GM19043 (cell line): Measurements from ENCODE around the gene MYO9B.
"Not testable (repeated sequence)": the region's sequence is repeated elsewhere in the genome, so short reads cannot be mapped to it uniquely, and the experiment has no call there.

Source experiments
- ATAC-seq: cut with Tn5 transposase; IDR thresholded peaks from one replicate; pipeline ENCODE4 v1.9.1; 2021; ENCODE audit warnings: low read depth; ENCODE audit not compliant: unreplicated experiment

The MYO9B gene

GRCh38 chr19:17138052-17138846 lies 62.7 kb downstream of the MYO9B start:
- not testable (repeated sequence) for ATAC-seq

- ATAC-seq = no peak
Measured at GRCh38 chr19:17138937-17139598, 63.5 kb downstream of the MYO9B start.

- ATAC-seq = not testable (repeated sequence)
Measured at GRCh38 chr19:17144771-17145170, 69.2 kb downstream of the MYO9B start.

GRCh38 chr19:17145546-17146497 lies 70.2 kb downstream of the MYO9B start:
- ATAC-seq = no peak

- no peak for ATAC-seq
Measured at GRCh38 chr19:17148130-17148529, 72.6 kb downstream of the MYO9B start.

- ATAC-seq = no peak
Measured at GRCh38 chr19:17149393-17150135, 74.0 kb downstream of the MYO9B start.

GRCh38 chr19:17153996-17154395 lies 78.4 kb downstream of the MYO9B start:
- no peak for ATAC-seq

GRCh38 chr19:17155251-17155650 lies 79.7 kb downstream of the MYO9B start:
- no peak for ATAC-seq

- no peak for ATAC-seq
Measured at GRCh38 chr19:17156296-17156946, 80.8 kb downstream of the MYO9B start.

GRCh38 chr19:17156947-17157302 lies 81.3 kb downstream of the MYO9B start:
- no peak for ATAC-seq

- ATAC-seq = no peak
Measured at GRCh38 chr19:17158584-17158983, 83.0 kb downstream of the MYO9B start.

GRCh38 chr19:17159466-17160393 lies 84.2 kb downstream of the MYO9B start:
- no peak for ATAC-seq

GRCh38 chr19:17160908-17161307 lies 85.3 kb downstream of the MYO9B start:
- no peak for ATAC-seq

- ATAC-seq = not testable (repeated sequence)
Measured at GRCh38 chr19:17162131-17162530, 86.6 kb downstream of the MYO9B start.

GRCh38 chr19:17162580-17162979 lies 87.0 kb downstream of the MYO9B start:
- ATAC-seq = no peak

- ATAC-seq = no peak
Measured at GRCh38 chr19:17163652-17164051, 88.1 kb downstream of the MYO9B start.

GRCh38 chr19:17164639-17165038 lies 89.1 kb downstream of the MYO9B start:
- ATAC-seq = no peak

- no peak for ATAC-seq
Measured at GRCh38 chr19:17165715-17166114, 90.1 kb downstream of the MYO9B start.
